ENCODE measurements around the gene PNMA6E. TPM values are rescaled to one million over a fixed set of nuclear protein-coding genes. Genes with fewer than 3 reads are reported as not detected.

The PNMA6E gene
- polyA plus RNA-seq, 1 donor from 2014 or later = not detected

DNA sequence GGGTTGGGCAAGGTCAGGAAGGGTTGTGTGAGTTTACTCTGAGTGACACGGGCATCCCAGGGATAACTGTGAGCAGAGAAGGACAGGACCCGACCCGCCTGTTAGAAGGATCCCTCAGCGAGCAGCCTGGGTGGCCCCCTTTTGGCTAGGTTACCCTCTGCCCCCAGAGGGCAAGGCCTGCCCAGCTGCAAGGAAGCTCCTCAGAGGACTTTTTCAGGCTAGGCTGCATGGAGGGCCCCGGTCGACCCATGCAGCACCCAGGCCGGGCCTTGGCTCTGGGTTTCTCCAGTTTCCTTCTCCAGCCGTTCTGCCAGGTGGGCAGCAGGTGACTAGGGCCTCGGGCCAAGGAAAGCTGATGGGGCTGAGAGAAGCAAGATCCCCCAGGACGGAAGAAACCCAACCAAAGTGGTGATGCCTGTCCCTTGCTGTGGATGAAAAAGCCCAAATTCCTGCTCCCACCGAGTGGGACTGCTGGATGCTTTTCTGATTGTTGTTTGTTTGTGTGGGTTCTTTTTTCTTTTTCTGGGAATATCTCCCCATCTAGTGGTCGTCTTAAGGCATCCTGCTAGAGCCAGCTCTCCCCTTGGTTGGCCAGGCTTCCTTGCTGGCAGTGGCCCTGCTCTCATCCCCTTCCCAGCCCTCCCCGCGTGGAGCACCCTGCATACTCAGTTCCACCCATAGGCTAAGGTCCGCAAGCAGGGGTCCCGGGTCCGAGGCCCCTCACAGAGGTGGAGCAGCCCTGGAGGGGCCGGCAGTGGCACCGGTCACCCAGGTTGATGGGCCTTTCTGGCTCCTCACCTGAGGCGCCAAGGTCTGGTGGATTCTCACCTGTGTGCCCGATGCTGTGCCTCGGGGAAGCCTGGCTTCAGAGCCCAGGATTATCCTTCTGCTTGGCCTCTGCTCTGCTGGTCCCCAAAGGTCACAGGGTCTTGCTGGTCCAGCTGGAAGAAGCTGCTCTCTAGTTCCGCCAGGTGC is 11.9 kb upstream of the PNMA6E start:
- Histone ChIP-seq H3K27ac (ENCODE audit: low read length) (no peak overlapping the region), H3K4me3 (ENCODE audit: low read length) (no peak overlapping the region), H3K9me2 (ENCODE audit: insufficient read depth, low read length) (no peaks in the 10 kb centered on the region), H3K27me3 (ENCODE audit: insufficient read depth, low read depth, low read length) (no peaks in the 10 kb centered on the region), H3K36me3 (ENCODE audit: insufficient read depth, low read length) (no peaks in the 10 kb centered on the region), H4K20me1 (ENCODE audit: insufficient read depth) (no peaks in the 10 kb centered on the region), H2AFZ (ENCODE audit: low read depth, low read length) (no peak overlapping the region), H3K9ac (ENCODE audit: low read length) (no peak overlapping the region), H3K4me2 (ENCODE audit: low read length) (no peak overlapping the region), H3K9me3 (ENCODE audit: low read length) (no peaks in the 10 kb centered on the region), H3F3A (ENCODE audit: insufficient read depth, low read length, poor library complexity, severe bottlenecking) (no peaks in the 10 kb centered on the region), H3K79me2 (replicated peaks; ENCODE audit: insufficient read depth, low read length) (no peaks in the 10 kb centered on the region)
- TF ChIP-seq TAF1 (IDR thresholded peaks at IDR 0.05; ENCODE audit: low read depth) (no peak), EZH2 (IDR thresholded peaks at IDR 0.05; ENCODE audit: borderline replicate concordance, insufficient read depth, low read length, poor library complexity, severe bottlenecking) (no peak), POLR2AphosphoS5 (IDR thresholded peaks at IDR 0.05) (no peak), SMC3 (conservative IDR thresholded peaks at IDR 0.05; ENCODE audit: poor library complexity) (peak; percentile 58), RAD21 (conservative IDR thresholded peaks at IDR 0.05) (peak; percentile 51), MXI1 (conservative IDR thresholded peaks at IDR 0.05; ENCODE audit: poor library complexity, severe bottlenecking) (no peak), EP300 (conservative IDR thresholded peaks at IDR 0.05; ENCODE audit: poor library complexity, severe bottlenecking) (no peak)
- TF ChIP-seq, protein P1, sequence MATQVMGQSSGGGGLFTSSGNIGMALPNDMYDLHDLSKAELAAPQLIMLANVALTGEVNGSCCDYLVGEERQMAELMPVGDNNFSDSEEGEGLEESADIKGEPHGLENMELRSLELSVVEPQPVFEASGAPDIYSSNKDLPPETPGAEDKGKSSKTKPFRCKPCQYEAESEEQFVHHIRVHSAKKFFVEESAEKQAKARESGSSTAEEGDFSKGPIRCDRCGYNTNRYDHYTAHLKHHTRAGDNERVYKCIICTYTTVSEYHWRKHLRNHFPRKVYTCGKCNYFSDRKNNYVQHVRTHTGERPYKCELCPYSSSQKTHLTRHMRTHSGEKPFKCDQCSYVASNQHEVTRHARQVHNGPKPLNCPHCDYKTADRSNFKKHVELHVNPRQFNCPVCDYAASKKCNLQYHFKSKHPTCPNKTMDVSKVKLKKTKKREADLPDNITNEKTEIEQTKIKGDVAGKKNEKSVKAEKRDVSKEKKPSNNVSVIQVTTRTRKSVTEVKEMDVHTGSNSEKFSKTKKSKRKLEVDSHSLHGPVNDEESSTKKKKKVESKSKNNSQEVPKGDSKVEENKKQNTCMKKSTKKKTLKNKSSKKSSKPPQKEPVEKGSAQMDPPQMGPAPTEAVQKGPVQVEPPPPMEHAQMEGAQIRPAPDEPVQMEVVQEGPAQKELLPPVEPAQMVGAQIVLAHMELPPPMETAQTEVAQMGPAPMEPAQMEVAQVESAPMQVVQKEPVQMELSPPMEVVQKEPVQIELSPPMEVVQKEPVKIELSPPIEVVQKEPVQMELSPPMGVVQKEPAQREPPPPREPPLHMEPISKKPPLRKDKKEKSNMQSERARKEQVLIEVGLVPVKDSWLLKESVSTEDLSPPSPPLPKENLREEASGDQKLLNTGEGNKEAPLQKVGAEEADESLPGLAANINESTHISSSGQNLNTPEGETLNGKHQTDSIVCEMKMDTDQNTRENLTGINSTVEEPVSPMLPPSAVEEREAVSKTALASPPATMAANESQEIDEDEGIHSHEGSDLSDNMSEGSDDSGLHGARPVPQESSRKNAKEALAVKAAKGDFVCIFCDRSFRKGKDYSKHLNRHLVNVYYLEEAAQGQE (IDR thresholded peaks at IDR 0.05; ENCODE audit: borderline replicate concordance) = no peak
- TF ChIP-seq, protein P2, sequence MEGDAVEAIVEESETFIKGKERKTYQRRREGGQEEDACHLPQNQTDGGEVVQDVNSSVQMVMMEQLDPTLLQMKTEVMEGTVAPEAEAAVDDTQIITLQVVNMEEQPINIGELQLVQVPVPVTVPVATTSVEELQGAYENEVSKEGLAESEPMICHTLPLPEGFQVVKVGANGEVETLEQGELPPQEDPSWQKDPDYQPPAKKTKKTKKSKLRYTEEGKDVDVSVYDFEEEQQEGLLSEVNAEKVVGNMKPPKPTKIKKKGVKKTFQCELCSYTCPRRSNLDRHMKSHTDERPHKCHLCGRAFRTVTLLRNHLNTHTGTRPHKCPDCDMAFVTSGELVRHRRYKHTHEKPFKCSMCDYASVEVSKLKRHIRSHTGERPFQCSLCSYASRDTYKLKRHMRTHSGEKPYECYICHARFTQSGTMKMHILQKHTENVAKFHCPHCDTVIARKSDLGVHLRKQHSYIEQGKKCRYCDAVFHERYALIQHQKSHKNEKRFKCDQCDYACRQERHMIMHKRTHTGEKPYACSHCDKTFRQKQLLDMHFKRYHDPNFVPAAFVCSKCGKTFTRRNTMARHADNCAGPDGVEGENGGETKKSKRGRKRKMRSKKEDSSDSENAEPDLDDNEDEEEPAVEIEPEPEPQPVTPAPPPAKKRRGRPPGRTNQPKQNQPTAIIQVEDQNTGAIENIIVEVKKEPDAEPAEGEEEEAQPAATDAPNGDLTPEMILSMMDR (IDR thresholded peaks at IDR 0.05; ENCODE audit: poor library complexity, severe bottlenecking) = peak; percentile 34

DNA sequence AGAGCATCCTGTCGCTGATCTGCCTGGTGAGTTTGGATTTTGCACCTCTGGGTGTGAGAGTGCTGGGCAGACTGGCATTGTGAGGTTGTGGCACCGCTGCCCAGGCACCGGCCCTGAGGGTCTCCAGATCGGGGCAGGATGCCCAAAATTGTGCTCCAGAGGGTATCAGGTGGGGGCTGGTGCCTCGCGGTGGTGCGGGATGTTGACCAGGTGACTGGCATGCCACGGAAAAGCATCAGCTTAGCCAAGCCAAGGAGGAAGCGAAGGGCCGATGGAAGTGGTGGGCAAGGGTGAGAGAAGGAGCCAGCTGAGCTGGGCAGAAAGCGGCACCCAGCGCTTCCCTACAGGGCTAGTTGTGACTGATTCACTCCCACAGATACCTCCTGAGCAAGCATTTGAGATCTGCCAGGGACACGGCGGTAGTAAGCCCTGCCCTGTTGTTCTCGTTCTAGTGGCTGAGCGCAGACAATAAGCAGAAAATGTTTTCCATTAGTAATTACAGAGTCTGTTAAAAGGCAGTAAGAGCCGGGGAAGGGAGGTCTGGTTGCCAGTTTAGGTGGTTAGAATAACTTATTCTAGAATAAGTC is 10.9 kb upstream of the PNMA6E start:
- no peaks in the 10 kb centered on the region for H3K9me3 ChIP-seq (ENCODE audit: low read length)
- TF ChIP-seq TAF1 (IDR thresholded peaks at IDR 0.05; ENCODE audit: low read depth) (no peak), POLR2AphosphoS5 (IDR thresholded peaks at IDR 0.05) (no peak), EZH2 (IDR thresholded peaks at IDR 0.05; ENCODE audit: borderline replicate concordance, insufficient read depth, low read length, poor library complexity, severe bottlenecking) (no peak), SMC3 (conservative IDR thresholded peaks at IDR 0.05; ENCODE audit: poor library complexity) (no peak), MXI1 (conservative IDR thresholded peaks at IDR 0.05; ENCODE audit: poor library complexity, severe bottlenecking) (no peak), EP300 (conservative IDR thresholded peaks at IDR 0.05; ENCODE audit: poor library complexity, severe bottlenecking) (no peak), RAD21 (conservative IDR thresholded peaks at IDR 0.05) (no peak)
- TF ChIP-seq, protein P2 (IDR thresholded peaks at IDR 0.05; ENCODE audit: poor library complexity, severe bottlenecking) = no peak
- TF ChIP-seq, protein P1 (IDR thresholded peaks at IDR 0.05; ENCODE audit: borderline replicate concordance) = no peak
- H3F3A ChIP-seq (ENCODE audit: insufficient read depth, low read length, poor library complexity, severe bottlenecking) = no peaks in the 10 kb centered on the region
- H3K9me2 ChIP-seq (ENCODE audit: insufficient read depth, low read length) = no peaks in the 10 kb centered on the region
- no peak overlapping the region for H3K9ac ChIP-seq (ENCODE audit: low read length)
- no peaks in the 10 kb centered on the region for H3K36me3 ChIP-seq (ENCODE audit: insufficient read depth, low read length)
- no peaks in the 10 kb centered on the region for H4K20me1 ChIP-seq (ENCODE audit: insufficient read depth)
- H3K27ac ChIP-seq (ENCODE audit: low read length) = no peak overlapping the region
- no peak overlapping the region for H3K4me3 ChIP-seq (ENCODE audit: low read length)
- H3K27me3 ChIP-seq (ENCODE audit: insufficient read depth, low read depth, low read length) = no peaks in the 10 kb centered on the region
- no peak overlapping the region for H3K4me2 ChIP-seq (ENCODE audit: low read length)
- no peaks in the 10 kb centered on the region for H3K79me2 ChIP-seq (replicated peaks; ENCODE audit: insufficient read depth, low read length)
- H2AFZ ChIP-seq (ENCODE audit: low read depth, low read length) = no peak overlapping the region
